KMS-11 (cell line): ENCODE results near the gene MLPH.

Experiments
- H2AFZ ChIP-seq: fragments of 200-600 bp; sonication (generic); 2 replicates; pipeline ENCODE4 v1.6.1; 2016; ENCODE audit warnings: antibody characterized with exemption, mixed run types, low read depth
- H3K27ac ChIP-seq: fragments of 200-600 bp; sonication (generic); 2 replicates; pipeline ENCODE4 v1.6.1; 2016; ENCODE audit warnings: mild to moderate bottlenecking, mixed run types
- H3K27me3 ChIP-seq: fragments of 200-600 bp; sonication (generic); 2 replicates; pipeline ENCODE4 v1.6.1; 2017; ENCODE audit warnings: mild to moderate bottlenecking, low read depth, mixed run types, moderate library complexity; ENCODE audit not compliant: insufficient read depth
- H3K36me3 ChIP-seq: fragments of 200-600 bp; sonication (generic); 2 replicates; pipeline ENCODE4 v1.6.1; 2017; ENCODE audit warnings: mild to moderate bottlenecking, mixed run types; ENCODE audit not compliant: insufficient read depth
- H3K4me1 ChIP-seq: fragments of 200-600 bp; sonication (generic); 2 replicates; pipeline ENCODE4 v1.6.1; 2016; ENCODE audit warnings: mild to moderate bottlenecking, low read depth, mixed run types; ENCODE audit not compliant: poor library complexity, severe bottlenecking
- H3K4me2 ChIP-seq: fragments of 200-600 bp; sonication (generic); 2 replicates; pipeline ENCODE4 v1.7.0; 2016; ENCODE audit warnings: mild to moderate bottlenecking, mixed run types
- H3K4me3 ChIP-seq: fragments of 200-600 bp; sonication (generic); IDR thresholded peaks from 2 replicates; pipeline ENCODE4 v1.6.1; 2017; ENCODE audit warnings: low read depth, low read length, mixed read lengths; ENCODE audit not compliant: insufficient read depth
- H3K79me2 ChIP-seq: fragments of 200-600 bp; sonication (generic); 2 replicates; pipeline ENCODE4 v1.6.1; 2016; ENCODE audit warnings: low read depth, mixed run types; ENCODE audit not compliant: insufficient read depth
- H3K9ac ChIP-seq: fragments of 200-600 bp; sonication (generic); 2 replicates; pipeline ENCODE4 v1.6.1; 2016; ENCODE audit warnings: mild to moderate bottlenecking, mixed run types
- H4K20me1 ChIP-seq: fragments of 200-600 bp; sonication (generic); 2 replicates; pipeline ENCODE4 v1.6.1; 2016; ENCODE audit warnings: mild to moderate bottlenecking, mixed run types; ENCODE audit not compliant: insufficient read depth
- TF ChIP-seq, protein P1 (sequence below): fragments of 200-600 bp; sonication (generic); conservative IDR thresholded peaks from 2 replicates; pipeline ENCODE4 v1.6.1; 2017; ENCODE audit warnings: low read depth, mild to moderate bottlenecking, antibody characterized with exemption, low read length, moderate library complexity, mixed read lengths

MLPH gene

GRCh38 chr2:237470914-237471313, 16.1 kb upstream of the MLPH start:
- no peak overlapping the region for H3K9ac ChIP-seq
- TF ChIP-seq, protein P1, sequence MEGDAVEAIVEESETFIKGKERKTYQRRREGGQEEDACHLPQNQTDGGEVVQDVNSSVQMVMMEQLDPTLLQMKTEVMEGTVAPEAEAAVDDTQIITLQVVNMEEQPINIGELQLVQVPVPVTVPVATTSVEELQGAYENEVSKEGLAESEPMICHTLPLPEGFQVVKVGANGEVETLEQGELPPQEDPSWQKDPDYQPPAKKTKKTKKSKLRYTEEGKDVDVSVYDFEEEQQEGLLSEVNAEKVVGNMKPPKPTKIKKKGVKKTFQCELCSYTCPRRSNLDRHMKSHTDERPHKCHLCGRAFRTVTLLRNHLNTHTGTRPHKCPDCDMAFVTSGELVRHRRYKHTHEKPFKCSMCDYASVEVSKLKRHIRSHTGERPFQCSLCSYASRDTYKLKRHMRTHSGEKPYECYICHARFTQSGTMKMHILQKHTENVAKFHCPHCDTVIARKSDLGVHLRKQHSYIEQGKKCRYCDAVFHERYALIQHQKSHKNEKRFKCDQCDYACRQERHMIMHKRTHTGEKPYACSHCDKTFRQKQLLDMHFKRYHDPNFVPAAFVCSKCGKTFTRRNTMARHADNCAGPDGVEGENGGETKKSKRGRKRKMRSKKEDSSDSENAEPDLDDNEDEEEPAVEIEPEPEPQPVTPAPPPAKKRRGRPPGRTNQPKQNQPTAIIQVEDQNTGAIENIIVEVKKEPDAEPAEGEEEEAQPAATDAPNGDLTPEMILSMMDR, result no peak
- no peak overlapping the region for H3K4me2 ChIP-seq
- H3K4me1 ChIP-seq, result peaks cover 6% of the 10 kb centered on the region
- no peaks in the 10 kb centered on the region for H3K79me2 ChIP-seq
- no peak overlapping the region for H3K27ac ChIP-seq
- no peak overlapping the region for H2AFZ ChIP-seq
- H3K4me3 ChIP-seq, result no peak overlapping the region
- no peaks in the 10 kb centered on the region for H3K36me3 ChIP-seq
- H4K20me1 ChIP-seq, result no peaks in the 10 kb centered on the region
- H3K27me3 ChIP-seq, result no peaks in the 10 kb centered on the region

GRCh38 chr2:237471438-237472186, 15.4 kb upstream of the MLPH start:
- no peak overlapping the region for H3K27ac ChIP-seq
- H2AFZ ChIP-seq, result no peak overlapping the region
- H3K4me1 ChIP-seq, result peaks cover 10% of the 10 kb centered on the region
- no peak overlapping the region for H3K9ac ChIP-seq
- TF ChIP-seq, protein P1, result peak; percentile 35; the same call in 1 of the 2 replicates
- no peak overlapping the region for H3K4me3 ChIP-seq
- H3K36me3 ChIP-seq, result no peaks in the 10 kb centered on the region
- H3K27me3 ChIP-seq, result no peaks in the 10 kb centered on the region
- no peak overlapping the region for H3K4me2 ChIP-seq
- H4K20me1 ChIP-seq, result no peaks in the 10 kb centered on the region
- H3K79me2 ChIP-seq, result no peaks in the 10 kb centered on the region

DNA sequence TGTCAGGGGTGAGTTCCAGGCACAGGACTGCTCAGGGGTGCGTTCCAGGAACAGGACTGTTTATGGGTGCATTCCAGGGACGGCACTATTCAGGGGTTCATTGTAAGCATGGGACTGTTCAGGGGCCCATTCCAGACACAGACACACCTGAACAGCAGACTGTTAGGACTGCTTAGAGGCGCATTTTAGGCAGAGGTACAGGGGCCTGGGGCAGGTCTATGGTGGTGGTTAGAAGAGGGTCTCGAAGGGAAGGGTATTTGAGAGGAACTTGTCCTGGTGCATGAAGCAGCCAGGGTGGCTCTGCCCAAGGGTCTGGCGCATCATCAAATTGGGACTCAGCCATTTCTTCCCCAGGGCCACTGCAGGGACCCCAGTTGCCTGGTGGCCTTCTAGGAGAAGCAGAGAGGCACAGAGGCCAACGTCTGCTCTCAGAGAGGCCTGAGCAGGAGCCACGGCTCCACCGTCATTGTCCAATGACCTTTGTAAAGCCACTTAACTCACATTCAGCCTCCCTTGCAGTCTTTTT, 14.8 kb upstream of the MLPH start:
- Histone ChIP-seq H3K79me2 (no peaks in the 10 kb centered on the region), H3K27me3 (no peaks in the 10 kb centered on the region), H3K4me3 (no peak overlapping the region), H2AFZ (no peak overlapping the region), H3K9ac (no peak overlapping the region), H3K4me2 (no peak overlapping the region), H3K36me3 (no peaks in the 10 kb centered on the region), H3K4me1 (peaks cover 10% of the 10 kb centered on the region), H3K27ac (no peak overlapping the region), H4K20me1 (no peaks in the 10 kb centered on the region)
- TF ChIP-seq, protein P1, result no peak

- H3K9ac ChIP-seq, result no peak overlapping the region
- no peak overlapping the region for H3K27ac ChIP-seq
- no peak overlapping the region for H2AFZ ChIP-seq
- no peaks in the 10 kb centered on the region for H3K79me2 ChIP-seq
- H3K36me3 ChIP-seq, result no peaks in the 10 kb centered on the region
- H3K4me3 ChIP-seq, result no peak overlapping the region
- no peaks in the 10 kb centered on the region for H3K27me3 ChIP-seq
- no peak overlapping the region for H3K4me2 ChIP-seq
- H4K20me1 ChIP-seq, result no peaks in the 10 kb centered on the region
- TF ChIP-seq, protein P1, result no peak
- H3K4me1 ChIP-seq, result peaks cover 10% of the 10 kb centered on the region
Observed at GRCh38 chr2:237472909-237473877, 13.9 kb upstream of the MLPH start.
